Stimulated activated CD4-positive, alpha-beta T cell treated with anti-CD3 and anti-CD28 coated beads, Interleukin-15, amount 100 ng/mL, for 24 hours (primary cell): ENCODE data around the gene SNAP23.

Experiments used
- DNase-seq: peaks from one replicate; pipeline ENCODE4 v3.0.0-alpha.2; 2020

Gene SNAP23

DNA sequence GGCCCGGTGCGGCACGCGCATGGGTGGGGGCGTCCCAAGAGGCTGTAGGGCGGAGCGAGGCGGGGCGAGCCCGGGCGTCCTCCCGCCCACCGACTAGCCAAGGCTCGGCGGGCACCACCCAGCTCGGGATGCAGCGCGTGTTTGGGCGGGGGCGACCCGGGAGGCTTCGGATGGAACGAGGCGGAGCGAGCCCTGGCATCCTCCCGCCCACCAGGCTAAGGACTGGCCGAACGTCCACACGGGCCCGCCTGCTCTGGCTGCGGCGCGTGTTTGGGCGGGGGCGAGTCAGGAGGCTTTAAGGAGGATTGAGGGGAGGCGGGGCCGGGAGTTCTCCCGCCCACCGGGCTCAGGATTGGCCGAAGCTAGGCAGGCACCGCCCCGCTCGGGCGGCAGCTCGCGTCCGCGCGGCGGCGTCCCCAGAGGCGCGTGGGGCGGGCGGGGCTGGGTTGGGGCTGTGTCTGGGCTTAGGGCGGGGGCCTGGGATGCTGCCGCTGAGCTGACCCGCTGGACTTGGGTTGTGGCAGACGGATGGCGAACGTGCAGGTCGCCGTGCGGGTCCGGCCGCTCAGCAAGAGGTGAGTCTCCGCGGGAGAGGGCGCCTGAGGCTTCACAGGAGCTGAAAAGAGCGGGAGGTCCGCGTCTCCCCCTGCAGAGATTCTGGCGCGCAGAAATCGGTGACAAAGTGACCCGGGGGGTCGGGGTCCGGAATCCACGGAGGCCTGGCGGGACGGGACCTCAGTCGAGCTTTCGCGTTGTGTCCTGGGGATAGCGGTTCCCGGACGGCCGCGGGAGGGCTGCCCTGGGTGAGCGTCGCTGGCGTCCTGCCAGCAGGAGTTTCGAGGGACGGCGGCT is 80.0 kb downstream of the SNAP23 start, which contains the start of gene STARD9:
Gene STARD9, plus strand, starts transcription at position 419 of the 852 bp plus-strand sequence. Its CDS starts 110 bp downstream, at position 529.
- peak; percentile 97 for DNase-seq

DNA sequence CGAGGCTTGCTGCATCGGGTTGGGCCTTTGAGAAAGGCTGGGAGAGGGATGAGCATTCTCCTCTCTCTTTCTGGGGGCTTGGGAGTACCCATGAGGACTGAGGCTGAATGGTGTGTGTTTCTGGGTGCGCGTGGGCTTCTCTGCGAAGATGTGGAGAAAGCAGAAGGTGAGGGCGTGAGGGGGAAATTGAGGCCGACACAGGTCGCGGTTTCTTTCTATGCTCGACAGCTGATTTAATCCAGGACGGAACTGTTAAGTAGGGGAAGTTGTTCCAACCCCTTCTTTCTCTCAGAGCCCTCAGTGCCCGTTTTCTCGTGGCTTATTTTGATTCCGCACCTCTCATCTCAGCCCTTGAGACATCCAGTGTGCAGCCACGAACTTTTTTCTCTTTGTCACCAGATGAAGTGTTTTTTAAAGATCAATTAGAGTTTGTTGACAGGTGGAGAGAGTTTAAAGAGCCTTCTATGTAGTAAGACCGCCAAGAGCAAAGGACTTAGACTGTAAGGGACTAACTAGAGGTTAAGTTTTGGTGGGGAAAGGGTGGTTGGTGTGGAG is 80.7 kb downstream of the SNAP23 start:
- no peak for DNase-seq

DNA sequence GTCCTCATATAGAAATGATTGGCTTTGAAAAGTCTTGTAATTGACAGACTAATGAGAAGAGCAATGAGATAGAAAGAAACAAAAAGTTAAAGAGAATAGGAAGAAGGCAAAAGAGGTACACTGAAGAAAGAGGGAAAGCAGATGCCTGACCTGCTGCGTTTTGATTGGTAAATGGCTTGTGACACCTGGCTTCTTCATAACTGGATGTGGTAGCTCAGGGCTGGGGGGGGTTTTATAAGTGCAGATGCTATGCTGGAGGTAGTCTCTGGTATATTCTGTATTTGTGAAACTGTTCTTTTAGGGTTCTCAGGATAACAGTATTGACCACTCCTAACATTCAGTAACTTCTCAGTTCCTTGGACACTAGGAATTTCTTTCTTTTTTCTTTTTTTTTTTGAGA is 81.3 kb downstream of the SNAP23 start:
- no peak for DNase-seq

DNA sequence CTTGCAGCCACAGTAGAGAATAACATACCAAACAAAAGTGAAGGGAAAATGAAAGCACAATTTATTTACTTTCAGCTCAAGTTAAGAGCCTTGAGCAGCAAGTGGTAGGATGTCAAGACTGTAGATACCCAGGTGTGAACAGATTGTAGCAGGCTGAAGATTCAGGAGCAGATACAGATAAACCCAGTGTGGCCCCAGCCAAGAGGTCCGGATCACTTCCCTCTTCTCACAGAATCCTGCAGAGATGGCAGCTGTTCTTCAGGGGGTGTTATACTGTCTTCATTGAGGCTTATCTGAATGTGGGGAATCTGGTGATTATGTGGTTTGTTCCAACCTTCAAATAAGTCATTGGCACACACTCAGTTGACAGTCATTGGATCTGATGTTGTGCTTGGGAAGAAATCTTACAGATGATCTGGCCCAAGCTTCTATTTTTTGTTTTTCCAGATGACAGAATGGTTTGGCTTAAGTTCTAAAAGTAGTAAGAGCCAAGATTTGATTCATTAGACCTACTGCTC is 82.1 kb downstream of the SNAP23 start:
- no peak for DNase-seq

DNA sequence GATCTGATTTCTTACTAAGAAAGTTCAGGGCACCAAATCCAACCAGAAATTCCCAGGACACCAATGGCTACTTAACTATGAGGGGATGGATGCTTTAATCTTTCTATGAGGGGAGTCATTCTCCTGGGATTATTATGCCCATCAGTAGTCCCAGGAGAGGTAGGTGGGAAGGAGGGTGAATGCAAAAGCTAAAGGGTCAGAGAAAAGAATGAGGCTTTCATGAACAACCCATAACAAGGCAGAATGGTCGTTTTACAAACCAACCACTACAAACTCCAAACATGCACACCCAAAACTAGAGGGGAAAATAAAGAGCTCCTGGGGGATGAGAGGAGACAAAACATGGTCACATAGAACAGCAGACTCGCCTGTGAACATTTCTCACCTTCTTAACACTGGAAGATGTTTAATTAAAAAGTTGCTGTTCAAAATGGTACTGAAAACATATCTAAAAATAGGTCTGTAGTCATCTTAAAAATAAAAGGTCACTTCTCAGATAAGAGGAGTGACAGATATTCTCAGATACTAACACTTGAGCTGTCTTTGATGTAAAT is 83.6 kb downstream of the SNAP23 start:
- no peak for DNase-seq

DNA sequence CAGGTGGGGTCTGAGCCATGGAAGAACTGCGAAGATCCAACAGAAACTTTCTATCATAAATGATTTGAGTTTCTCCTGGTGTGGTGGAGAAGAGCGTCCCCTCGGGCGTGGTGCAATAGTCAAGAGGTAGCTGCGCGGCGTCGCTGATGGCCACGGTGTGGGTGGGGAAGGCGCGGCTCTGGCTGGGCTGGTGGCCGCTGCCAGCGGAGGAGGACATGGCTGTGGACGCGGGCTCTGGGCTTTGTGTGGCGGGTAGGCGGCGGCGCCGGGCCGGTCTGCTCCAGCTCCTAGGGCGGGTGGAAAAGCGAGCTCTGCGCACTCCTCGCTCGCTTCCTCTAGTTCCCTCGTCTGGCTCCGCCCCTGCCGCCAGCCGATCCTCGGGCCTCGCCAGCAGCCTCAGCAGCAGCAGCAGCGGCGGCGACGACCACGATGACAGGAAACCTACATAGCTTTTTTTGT is 85.9 kb downstream of the SNAP23 start:
- peak; percentile 87 for DNase-seq
